ENCODE data around the gene RPTOR. TPM values are rescaled to one million over a fixed set of nuclear protein-coding genes. Genes with fewer than 3 reads are reported as not detected.

RPTOR gene
- total RNA-seq, 2 experiments from 2014 or later, result 48.1 to 87.8 TPM

DNA sequence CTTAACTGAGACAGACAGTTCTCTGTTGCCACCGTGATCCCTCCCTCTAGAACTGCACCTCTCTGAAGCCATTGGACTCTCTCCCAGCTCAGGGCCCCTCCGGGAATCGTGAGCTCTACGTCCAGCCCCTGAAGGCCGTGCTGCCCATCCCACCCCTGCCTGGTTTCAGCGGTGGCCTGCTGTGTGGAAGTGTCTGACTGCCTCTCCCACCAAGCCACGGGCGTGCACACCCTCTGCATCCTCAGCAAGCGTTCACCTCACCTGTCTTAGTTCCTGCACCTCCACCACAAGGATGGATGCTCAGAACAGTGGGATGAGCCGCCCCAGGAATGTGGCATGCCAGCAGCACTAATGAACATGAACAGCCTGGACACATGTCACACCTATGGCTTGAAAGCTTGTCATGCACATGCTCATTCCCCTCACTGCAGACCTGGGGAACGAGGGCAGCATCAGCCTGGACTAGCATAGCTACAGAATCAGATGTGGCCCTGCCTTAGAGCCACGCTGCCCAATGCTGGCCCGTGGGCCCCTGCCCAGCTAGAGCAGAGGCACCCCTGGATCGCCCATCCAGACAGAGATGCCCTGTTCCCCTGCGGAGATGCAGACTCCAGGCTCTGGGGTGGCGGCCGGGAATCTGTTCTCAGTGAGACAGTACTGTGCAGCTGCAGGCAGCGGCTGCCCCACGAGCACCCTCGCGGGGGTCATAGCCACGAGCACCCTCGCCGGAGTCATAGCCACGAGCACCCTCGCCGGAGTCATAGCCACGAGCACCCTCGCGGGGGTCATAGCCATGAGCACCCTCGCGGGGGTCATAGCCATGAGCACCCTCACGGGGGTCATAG is 373.3 kb downstream of the RPTOR start:
- Histone ChIP-seq H3K79me2 (ENCODE audit: insufficient read depth, low read depth, low read length) (no peaks in the 10 kb centered on the region), H3K4me1 (ENCODE audit: insufficient read depth, low read length, poor library complexity, severe bottlenecking) (no peaks in the 10 kb centered on the region), H3K4me2 (ENCODE audit: low read length) (no peak overlapping the region), H3K27ac (ENCODE audit: low read depth, low read length, poor library complexity, severe bottlenecking) (no peak overlapping the region), H4K20me1 (ENCODE audit: insufficient read depth, low read length) (no peaks in the 10 kb centered on the region), H2AFZ (ENCODE audit: low read length) (no peak overlapping the region), H3K9me3 (ENCODE audit: low read length) (peaks cover 24% of the 10 kb centered on the region), H3K9me2 (ENCODE audit: insufficient read depth, low read length) (no peaks in the 10 kb centered on the region), H3K36me3 (ENCODE audit: insufficient read depth, low read length) (peaks cover 47% of the 10 kb centered on the region), H3K4me3 (ENCODE audit: low read depth, low read length, poor library complexity, severe bottlenecking) (no peak overlapping the region)
- CTCF ChIA-PET (ENCODE audit: unreplicated experiment), result interaction anchor here (0.6 kb wide), 1 partner anchor 13 kb away, joined by 4 read pairs; no protein-coding TSS in a partner anchor
- intact Hi-C loops (cut with micrococcal nuclease; ENCODE audit: unreplicated experiment), result no loop called here
- TF ChIP-seq, protein P1, sequence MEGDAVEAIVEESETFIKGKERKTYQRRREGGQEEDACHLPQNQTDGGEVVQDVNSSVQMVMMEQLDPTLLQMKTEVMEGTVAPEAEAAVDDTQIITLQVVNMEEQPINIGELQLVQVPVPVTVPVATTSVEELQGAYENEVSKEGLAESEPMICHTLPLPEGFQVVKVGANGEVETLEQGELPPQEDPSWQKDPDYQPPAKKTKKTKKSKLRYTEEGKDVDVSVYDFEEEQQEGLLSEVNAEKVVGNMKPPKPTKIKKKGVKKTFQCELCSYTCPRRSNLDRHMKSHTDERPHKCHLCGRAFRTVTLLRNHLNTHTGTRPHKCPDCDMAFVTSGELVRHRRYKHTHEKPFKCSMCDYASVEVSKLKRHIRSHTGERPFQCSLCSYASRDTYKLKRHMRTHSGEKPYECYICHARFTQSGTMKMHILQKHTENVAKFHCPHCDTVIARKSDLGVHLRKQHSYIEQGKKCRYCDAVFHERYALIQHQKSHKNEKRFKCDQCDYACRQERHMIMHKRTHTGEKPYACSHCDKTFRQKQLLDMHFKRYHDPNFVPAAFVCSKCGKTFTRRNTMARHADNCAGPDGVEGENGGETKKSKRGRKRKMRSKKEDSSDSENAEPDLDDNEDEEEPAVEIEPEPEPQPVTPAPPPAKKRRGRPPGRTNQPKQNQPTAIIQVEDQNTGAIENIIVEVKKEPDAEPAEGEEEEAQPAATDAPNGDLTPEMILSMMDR (conservative IDR thresholded peaks at IDR 0.05; ENCODE audit: low read length), result no peak
- TF ChIP-seq EZH2phosphoT487 (IDR thresholded peaks at IDR 0.05; ENCODE audit: borderline replicate concordance, low read depth, low read length), result no peak
- POLR2A ChIA-PET, result no interaction called here
- BruUV-seq (replicated peaks), result no TSS peak
- no peak for DNase-seq (ENCODE audit: low spot score)

DNA sequence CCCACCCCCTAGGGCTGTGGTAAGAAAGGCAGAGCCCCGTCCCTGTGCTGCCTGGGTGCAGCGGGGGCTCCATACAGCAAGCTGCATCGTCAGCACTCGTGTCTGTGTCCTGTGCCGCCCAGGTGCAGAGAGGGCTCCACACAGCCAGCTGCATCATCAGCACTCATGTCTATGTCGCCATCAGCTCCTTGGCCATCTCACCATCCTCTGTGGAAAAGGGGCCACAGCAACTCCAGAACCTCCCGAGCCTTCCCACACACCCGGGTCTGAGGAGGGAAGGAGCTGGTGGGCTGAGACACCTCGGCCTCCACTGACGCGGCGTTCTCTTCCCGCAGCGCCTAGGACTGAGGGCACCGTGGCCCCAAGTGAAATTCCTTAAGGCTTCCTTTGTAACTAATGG is 374.1 kb downstream of the RPTOR start:
- intact Hi-C loops (cut with micrococcal nuclease; ENCODE audit: unreplicated experiment), result no loop called here
- ChIA-PET CTCF (ENCODE audit: unreplicated experiment) (interaction anchor here (0.5 kb wide), 1 partner anchor 1624 kb away, joined by 3 read pairs; no protein-coding TSS in a partner anchor), POLR2A (no interaction called here)
- DNase-seq (ENCODE audit: low spot score), result no peak
- H3K4me3 ChIP-seq (ENCODE audit: low read depth, low read length, poor library complexity, severe bottlenecking), result no peak overlapping the region
- H3K4me2 ChIP-seq (ENCODE audit: low read length), result no peak overlapping the region
- no peaks in the 10 kb centered on the region for H4K20me1 ChIP-seq (ENCODE audit: insufficient read depth, low read length)
- no peaks in the 10 kb centered on the region for H3K79me2 ChIP-seq (ENCODE audit: insufficient read depth, low read depth, low read length)
- no peaks in the 10 kb centered on the region for H3K4me1 ChIP-seq (ENCODE audit: insufficient read depth, low read length, poor library complexity, severe bottlenecking)
- H3K27ac ChIP-seq (ENCODE audit: low read depth, low read length, poor library complexity, severe bottlenecking), result no peak overlapping the region
- H3K9me3 ChIP-seq (ENCODE audit: low read length), result peaks cover 16% of the 10 kb centered on the region
- peaks cover 43% of the 10 kb centered on the region for H3K36me3 ChIP-seq (ENCODE audit: insufficient read depth, low read length)
- TF ChIP-seq, protein P1 (conservative IDR thresholded peaks at IDR 0.05; ENCODE audit: low read length), result no peak
- TF ChIP-seq EZH2phosphoT487 (IDR thresholded peaks at IDR 0.05; ENCODE audit: borderline replicate concordance, low read depth, low read length), result no peak
- H3K9me2 ChIP-seq (ENCODE audit: insufficient read depth, low read length), result no peaks in the 10 kb centered on the region
- H2AFZ ChIP-seq (ENCODE audit: low read length), result no peak overlapping the region
- no TSS peak for BruUV-seq (replicated peaks)

Measured in OCI-LY7 (cell line).